HG03159 (cell line): ENCODE results near the gene LSM7.

Experiments used
- ATAC-seq: cut with Tn5 transposase; IDR thresholded peaks from one replicate; pipeline ENCODE4 v1.9.1; 2021; ENCODE audit warnings: mild to moderate bottlenecking, moderate library complexity; ENCODE audit not compliant: unreplicated experiment

LSM7 gene

GRCh38 chr19:2338751-2339643 lies 10.6 kb upstream of the LSM7 start:
- ATAC-seq, result no peak

GRCh38 chr19:2338055-2338615 lies 9.7 kb upstream of the LSM7 start:
- ATAC-seq, result no peak

- ATAC-seq, result no peak
Measured at GRCh38 chr19:2337329-2337707, 8.9 kb upstream of the LSM7 start.

- no peak for ATAC-seq
Measured at GRCh38 chr19:2336528-2337328, 8.3 kb upstream of the LSM7 start.

DNA sequence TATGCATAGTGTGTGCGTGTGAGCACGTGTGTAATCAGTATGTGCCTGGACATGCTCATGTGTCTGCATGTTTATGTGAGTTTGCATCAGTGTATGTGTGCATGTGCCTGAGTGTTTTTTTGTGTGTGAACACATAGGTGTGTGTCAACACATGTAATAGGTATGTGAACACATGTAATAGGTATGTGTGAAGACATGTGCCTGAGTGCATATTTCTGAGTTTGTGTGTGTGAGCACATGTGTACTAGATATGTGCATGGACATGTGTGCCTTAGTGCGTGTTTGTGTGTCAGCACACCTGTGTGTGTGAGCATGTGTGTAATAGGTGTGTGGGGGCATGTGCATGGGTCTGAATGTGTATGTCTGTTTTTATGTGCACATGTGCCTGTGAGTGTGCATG lies 7.5 kb upstream of the LSM7 start:
- no peak for ATAC-seq

GRCh38 chr19:2334986-2335846 lies 6.8 kb upstream of the LSM7 start:
- no peak for ATAC-seq

- ATAC-seq, result no peak
Measured at GRCh38 chr19:2334426-2334825, 6.0 kb upstream of the LSM7 start.

DNA sequence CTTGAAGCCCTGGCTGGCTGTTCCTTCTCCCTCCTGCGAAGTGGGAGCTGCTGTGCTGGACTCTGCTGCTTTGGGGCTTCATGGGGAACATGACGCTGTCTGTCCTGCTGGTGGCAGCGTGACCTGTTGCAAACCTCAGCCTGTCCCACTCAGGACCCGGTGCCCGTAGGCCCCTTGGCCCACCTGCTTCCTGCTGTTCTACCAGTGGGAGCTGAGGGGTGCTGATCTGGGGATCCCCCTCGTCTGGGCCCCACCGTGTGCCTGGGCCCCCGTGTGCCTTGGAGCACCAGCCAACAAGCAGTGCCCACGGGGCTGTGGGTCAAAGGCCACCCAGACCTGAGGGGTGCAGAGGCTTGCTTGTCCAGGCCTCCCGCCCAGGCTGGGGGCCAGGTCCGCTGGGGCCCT lies 5.4 kb upstream of the LSM7 start:
- ATAC-seq, result no peak

- ATAC-seq, result no peak
Measured at GRCh38 chr19:2333027-2333806, 4.8 kb upstream of the LSM7 start.

- no peak for ATAC-seq
Measured at GRCh38 chr19:2332341-2333026, 4.1 kb upstream of the LSM7 start.

GRCh38 chr19:2331601-2332246 lies 3.3 kb upstream of the LSM7 start:
- no peak for ATAC-seq

- ATAC-seq, result no peak
Measured at GRCh38 chr19:2330632-2331284, 2.4 kb upstream of the LSM7 start.

- ATAC-seq, result no peak
Measured at GRCh38 chr19:2330255-2330631, 1.9 kb upstream of the LSM7 start.

DNA sequence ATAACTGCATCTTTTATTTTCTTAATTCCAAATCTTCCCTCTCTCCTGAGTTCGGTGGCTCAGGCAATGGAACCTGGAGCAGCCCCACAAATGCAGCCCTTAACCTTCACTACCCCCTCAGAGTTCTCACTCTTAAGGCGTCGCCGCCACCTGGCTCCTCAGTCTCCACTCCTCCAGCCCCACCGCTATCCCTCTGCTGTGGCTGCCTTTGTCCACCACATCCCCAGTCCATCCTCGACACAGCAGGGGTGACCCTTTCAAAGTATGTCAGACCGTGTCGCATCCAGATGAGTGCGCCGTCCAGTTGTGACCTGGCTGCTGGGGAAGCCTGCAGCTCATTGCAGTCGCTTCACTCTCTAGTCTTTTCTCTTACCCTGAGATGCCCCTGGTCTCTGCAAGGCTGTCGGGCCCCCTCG lies 1.1 kb upstream of the LSM7 start:
- ATAC-seq, result no peak

- no peak for ATAC-seq
Measured at GRCh38 chr19:2329149-2329478, 728 bp upstream of the LSM7 start.

- ATAC-seq, result no peak
Measured at GRCh38 chr19:2327773-2328400, 499 bp downstream of the LSM7 start.

DNA sequence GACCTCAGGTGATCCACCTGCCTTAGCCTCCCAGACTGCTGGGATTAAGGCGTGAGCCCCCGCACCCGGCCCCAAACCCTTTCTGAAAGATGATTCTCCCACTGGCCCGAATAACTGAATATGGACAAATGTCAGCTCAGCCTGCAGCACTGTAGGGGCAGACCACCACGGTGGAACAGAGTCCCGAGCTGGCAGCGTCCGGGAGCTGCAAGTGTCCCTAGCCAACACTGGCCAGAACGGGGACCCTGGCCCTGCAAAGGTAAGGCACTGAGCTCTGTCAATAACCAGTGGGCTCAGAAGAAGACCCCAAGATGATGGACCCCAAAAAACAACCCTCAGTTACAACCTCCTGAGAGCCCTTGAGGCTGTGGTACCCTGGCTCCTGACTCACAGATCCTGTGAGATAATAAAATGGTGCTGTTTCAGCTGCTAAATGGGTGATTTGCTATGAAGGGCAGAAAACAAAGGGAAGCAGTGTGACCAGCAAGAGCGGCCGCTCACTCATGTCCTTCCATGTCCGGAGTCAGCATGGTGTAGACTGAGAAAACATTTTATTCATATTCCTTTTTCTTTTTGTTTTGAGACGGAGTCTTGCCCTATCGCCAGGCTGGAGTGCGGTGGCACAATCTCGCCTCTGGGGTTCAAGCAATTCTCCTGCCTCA lies 1.6 kb downstream of the LSM7 start:
- no peak for ATAC-seq
